ENCODE results near the gene DPF3.

DNA sequence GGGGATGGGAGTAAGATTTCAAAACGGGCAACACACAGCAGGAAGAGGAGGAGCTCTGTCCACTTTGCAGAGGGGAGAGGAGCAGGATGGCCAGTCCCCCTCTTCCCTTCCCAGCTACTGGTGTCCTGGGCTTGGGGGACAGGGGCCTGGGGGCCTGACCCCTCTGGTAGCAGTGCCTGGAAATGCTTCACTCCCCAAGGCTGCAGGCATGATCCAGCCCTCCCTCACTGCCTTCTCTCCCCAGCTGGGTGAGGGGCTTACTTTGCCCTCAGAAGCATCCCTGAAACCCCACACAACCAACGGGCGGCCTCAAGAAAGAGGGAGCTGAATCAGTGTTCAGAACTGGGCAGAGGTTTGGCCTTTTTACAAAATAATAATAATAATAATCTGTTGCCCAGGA is 279.5 kb downstream of the DPF3 start:
- no peak for TF ChIP-seq CREB1 (IDR thresholded peaks at IDR 0.05; ENCODE audit: low read depth)
- no peak for TF ChIP-seq RAD21 (IDR thresholded peaks at IDR 0.05; ENCODE audit: low read depth)
- TF ChIP-seq EP300 (IDR thresholded peaks at IDR 0.05; ENCODE audit: borderline replicate concordance): no peak
- TF ChIP-seq TCF12 (IDR thresholded peaks at IDR 0.05; ENCODE audit: low read depth): no peak
